GM18861 (cell line): Measurements from ENCODE around the gene HPN.
A peak's percentile ranks its signal among the peaks of the same experiment; 100 is the strongest.
"Not testable (repeated sequence)": the region's sequence is repeated elsewhere in the genome, so short reads cannot be mapped to it uniquely, and the experiment has no call there.

Source experiments
- ATAC-seq: cut with Tn5 transposase; IDR thresholded peaks from one replicate; pipeline ENCODE4 v1.9.1; 2021; ENCODE audit not compliant: unreplicated experiment

HPN gene

DNA sequence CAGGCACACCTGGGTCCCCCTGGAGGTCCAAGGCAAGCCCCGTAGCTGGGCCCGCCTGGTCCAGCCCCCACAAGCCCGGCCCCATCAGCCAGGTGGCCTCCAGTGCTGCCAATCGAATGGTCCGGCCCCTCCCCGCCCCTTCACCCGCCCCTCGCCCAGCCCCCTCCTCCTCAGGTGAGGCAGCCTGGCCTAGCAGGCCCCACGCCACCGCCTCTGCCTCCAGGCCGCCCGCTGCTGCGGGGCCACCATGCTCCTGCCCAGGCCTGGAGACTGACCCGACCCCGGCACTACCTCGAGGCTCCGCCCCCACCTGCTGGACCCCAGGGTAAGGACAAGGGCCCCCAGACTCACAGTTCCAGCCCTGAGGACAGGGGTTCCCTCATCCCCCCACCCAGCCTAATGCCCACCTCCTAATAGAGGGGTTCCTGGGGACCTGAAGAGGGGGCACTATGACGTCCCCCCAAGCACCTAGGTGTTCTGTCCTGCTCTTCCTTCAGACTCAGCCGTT lies at the start of gene HPN:
Gene HPN (plus strand): TSS at position 174 of the 508 bp plus-strand sequence. CDS start 786 bp downstream, outside the sequence.
- no peak for ATAC-seq

DNA sequence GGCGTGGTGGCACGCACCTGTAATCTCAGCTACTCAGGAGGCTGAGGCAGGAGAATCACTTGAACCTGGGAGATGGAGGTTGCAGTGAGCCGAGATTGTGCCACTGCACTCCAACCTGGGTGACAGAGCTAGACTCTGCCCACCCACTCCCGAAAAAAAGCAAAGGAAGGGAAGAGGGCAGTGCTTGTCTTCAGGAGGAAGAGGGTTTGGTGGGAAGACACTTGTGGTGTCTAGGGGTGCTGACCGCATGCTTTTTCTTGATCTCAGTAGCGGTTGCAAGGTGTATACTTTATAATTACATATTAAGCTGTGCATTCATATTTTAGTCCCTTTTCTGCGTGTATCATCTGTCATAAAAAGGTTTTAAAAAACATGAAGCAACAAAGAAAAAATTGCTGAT lies 48.9 kb upstream of the HPN start:
- not testable (repeated sequence) for ATAC-seq

DNA sequence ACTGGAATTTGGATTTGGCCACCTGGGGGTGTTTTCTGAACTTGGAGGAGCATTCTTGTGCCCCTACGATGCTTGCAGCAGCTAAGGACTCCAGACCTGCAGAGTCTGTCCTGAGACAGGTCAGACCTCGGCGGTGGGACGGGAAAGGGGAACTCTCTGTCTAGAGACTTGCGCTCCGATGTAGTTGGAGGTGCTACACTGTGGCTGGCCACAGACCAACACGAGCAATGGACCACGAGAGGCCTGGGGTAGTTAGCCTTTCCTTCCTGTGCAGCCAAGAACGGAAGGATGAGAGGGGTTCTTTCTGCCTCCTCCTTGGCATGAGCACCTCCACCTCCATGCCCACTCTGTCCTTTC lies 47.3 kb upstream of the HPN start:
- ATAC-seq, result no peak

DNA sequence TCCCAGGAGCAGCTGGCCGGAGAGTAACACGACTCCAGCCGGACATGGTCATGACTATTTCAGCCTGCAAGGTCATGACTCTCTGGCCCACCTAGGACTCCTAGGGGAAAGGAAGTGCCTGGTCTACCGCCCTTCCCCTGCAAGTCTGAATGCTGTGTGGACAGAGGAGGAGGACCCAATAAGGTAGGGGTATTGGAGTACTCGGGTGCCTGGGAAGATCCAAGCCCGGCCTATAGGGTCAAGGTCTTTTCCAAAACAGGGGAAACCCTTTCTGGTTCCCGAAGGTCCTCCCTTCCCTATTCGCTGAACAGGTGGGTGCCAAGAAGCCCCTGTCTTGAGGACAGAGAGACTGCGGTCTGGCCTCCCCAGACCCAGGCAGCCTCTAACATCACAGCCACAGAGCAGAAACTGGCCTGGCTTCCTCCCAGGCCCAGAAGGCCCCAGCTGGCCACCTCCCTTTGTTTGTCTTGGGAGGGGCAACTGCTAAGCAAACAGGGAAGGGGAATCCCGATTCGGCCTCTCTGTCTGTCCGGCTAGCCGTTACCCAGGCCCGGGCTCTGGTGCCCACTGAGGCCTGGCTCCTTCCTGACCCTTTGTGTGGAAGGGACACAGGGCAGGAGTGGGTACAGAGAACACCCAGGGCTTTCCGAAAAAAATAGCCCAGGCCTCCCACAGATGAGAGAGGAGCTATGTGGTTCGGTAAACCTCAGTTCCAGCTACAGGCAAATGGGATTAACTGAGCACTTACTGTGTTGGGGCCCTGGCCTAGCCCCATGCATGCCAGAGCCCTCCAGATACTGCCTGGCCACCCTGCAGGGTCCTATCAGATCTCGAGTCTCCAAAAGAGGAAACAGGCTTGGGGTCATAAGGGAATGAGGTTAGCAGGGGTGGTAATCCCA lies 46.6 kb upstream of the HPN start:
- ATAC-seq, result no peak

DNA sequence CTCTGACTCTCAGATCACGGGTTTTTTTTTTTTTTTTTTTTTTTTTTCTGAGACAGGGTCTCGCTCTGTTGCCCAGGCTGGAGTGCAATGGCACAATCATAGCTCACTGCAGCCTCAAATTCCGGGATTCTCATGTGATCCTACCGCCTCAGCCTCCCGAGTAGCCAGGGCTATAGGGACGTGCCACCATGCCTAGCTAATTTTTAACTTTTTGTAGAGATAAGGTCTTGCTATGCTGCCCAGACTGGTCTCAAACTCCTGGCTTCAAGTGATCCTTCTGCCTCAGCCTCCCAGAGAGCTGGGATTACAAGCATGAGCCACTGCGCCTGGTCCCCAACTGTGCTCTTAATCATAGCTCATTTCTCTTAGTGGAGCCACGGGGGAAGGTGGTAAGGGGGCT lies 46.0 kb upstream of the HPN start:
- no peak for ATAC-seq

DNA sequence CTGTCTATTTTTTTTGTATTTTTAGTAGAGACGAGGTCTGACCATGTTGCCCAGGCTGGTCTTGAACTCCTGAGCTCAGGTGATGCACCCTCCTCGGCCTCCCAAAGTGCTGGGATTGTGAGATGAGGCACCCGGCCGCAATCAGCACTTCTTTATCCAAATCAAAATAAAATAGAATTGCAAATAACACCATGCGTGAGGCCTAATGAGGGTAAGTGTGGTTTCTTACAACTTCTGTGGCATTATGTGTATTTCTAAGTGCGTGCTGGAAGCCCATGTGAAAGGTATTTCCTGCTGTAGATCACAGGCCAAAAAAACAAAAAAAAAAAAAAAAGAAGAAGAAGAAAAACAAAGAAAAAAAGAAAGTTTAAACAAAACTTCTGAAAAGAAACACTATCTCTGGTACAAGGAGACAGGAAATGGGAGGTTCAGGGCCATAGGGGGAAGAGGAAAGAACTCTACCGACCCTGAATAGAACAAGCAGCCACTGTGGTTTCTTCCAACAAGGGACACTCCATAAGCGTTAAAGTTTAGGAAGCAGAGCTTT lies 44.4 kb upstream of the HPN start:
- no peak for ATAC-seq

DNA sequence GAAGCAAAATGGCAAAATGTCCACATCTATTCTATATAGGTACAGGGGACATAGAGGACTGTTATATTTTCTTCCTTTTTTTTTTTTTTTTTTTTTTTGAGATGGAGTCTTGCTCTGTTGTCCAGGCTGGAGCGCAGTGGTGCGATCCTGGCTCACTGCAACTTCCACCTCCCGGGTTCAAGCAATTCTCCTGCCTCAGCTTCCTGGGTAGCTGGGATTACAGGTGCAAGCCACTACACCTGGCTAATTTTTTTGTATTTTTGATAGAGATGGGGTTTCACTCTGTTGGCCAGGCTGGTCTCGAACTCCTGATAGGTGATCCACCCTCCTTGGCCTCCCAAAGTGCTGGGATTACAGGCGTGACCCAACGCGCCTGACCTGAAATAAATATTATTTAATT lies 43.3 kb upstream of the HPN start:
- ATAC-seq, result not testable (repeated sequence)

DNA sequence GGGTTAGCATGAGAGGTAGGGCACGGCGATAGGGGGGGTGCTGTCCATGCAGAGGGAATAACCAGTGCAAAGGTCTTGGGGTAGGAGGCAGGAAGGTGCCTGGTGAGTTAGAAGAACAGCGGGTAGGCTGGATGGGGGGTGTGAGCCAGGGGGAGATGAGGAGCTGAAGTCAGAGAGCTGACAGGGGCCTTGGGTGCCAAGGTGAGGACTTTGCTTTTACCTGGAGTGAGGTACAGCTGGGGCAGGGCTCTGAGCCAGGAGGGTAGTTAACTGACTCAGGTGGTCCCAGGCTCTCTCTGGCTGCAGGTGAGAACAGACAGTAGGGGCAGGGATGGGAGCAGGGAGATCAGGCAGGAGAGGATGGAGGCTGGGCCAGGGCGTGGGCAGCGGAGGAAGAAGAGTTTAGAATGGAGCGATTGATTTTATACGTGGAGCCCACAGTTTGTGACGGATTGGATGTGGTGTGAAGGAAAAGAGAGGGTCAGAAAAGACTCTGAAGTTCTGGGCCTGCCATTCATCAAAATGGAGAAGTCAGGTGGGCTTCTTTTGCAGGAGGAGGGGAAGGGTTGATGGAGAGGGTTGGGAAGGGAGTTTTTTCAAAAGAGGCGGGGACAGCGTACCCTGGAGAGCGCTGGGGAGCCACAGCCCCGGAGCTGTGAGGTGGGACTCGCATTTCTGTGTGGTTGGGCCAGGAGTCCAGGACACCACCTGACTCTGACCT lies 42.6 kb upstream of the HPN start:
- ATAC-seq, result no peak

DNA sequence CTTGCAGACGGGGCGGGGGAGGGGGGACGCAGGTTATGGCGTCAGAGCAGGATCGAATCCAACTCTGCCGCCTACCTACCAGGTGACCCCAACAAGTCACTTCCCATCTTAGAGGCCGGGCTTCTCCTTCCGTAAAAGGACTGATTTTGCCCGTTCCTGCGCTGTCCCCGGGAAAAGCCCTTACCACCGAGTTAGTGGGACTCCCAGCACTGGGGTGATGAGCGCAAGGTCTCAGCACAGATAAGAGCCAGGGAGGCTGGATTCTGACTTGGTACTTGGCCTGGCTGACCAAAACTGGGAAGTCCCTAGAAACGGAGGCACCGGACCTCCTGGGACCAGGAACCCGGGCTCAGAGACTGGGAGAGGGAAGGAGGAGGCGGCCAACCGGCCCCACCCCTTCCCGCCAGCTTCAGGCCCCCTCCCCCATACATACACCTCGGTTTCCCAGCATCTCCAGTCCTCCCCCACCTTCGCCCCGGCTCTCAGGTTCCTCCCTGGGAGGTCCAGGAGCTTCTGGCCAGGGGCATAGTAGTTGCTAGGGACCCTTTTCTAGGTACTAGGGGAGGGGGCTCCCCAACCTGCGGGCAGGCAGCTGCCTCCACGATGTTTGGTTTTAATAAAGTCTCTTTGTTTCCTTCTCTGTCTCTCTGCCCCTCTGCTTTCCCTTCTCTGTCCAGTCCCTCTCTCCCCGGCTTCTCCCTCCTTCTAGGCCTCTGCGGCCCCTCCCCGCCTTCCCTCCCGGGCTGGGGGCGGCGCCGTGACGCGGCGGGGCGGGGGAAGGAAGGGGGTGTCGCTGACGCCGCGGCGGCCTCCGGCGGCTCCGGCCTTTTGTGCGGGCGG lies 41.8 kb upstream of the HPN start, which contains the start of gene GRAMD1A:
Gene GRAMD1A (plus strand): TSS at position 826 of the 840 bp plus-strand sequence. CDS start 156 bp downstream, outside the sequence.
- ATAC-seq, result peak; percentile 37

DNA sequence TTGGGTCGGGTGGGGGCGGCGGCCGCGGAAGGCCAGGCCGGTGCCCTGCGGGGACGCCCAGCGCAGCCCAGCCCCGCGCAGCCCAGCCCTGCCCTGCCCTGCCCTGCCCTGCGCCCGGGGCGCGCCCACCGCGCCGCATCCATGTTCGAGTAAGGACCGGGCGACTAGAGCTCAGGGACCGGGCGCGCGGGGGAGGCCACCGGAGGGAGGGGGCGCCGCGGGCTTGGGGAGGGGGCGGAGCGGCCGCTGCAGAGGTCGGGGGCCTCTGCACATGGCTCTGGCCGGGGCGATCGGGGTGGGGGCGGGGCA lies 41.2 kb upstream of the HPN start:
- no peak for ATAC-seq

DNA sequence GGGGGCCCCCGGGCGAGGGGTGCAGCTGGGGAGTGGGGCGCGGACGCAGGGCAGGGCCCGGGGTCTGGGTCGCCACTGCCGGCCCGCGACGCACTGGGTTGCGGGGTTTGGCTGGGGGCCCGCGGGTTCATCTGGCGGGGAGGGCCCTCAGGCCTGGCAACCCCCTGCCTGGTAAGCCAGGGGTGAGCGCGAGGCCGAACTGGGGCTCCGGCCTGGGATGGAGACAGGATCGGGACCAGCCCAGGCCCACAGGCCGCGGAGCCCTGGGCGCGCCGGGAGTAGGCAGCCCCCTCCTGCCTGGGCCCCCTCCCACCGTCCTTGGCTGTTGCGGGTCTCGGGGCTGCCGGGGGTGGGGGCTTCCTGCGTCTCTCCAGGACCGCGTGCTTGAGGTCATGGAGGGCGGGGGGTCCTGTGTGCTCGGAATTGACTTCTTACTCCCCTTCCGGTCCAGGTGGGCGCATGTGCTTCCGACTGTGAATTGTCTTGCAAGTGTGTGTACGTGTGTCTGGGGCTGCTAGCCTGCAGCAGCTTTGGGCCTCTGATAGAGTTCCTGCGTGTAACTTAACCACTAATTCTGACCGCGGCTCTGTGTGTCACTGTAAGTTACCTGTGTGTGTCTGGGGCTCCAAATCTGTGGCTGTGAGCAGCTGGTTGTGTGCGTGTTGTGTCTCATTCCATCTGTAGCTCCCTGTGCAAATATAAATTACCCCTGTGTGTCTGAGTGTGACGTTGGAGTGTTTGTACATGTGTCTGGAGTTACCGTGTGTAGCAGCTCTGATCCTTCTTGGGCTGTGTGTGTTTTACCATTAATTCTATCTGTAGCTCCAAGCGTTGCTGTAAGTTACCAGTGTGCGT lies 40.6 kb upstream of the HPN start:
- no peak for ATAC-seq

DNA sequence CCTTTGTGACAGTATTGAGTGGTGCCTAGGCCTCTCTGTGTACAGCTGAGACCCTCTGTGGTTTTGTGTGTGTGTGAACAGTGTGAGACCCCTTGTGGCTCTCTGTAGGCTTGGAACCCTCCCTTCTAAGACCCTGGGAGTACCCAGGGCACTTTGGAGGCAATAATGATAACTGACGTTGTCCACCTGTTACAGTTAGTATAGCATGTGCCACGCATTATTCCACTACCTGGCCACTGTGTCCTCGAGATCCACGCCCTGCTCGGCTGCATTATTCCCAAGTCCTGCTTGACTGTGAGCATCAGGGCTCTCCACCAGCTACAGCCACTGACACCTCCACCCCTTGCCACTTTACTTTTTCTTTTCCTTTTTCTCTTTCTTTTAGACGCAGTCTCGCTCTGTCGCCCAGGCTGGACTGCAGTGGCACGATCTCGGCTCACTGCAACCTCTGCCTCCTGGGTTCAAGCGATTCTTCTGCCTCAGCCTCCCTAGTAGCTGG lies 39.4 kb upstream of the HPN start:
- no peak for ATAC-seq

DNA sequence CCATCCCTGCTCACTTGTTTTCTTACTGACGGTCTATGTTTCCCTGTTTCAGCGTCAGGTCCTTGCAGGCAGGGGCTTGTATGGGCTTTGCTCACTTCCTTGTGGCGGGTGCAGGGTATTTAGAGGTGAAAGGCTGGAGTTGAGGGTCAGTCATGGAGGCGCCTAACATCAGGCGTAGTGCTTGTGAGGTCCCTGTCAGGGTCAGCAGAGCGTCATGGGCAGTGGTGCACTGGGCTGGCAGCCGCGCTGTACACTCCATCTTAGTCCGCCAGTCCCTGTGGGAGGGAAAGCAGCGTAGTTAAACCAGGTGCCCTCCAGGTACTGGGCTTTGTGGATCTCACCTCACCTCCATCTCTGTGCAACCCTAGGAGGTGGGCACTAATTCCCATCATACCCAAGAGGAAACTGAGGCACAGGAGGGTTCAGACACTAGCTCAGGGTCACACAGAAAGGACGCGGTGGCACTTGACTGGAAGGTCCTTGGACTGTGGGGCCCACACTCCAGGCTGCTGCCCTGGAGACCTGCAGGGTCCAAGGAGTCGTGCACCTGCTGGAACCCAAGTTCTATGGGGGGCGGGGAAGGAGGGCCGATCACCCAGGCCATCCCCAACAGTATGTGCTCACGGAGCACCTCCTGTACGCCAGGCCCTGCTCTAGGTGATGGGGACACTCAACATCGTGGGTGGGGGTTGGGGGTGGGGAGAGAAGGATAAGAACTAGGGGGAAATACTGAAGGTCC lies 36.8 kb upstream of the HPN start:
- no peak for ATAC-seq

DNA sequence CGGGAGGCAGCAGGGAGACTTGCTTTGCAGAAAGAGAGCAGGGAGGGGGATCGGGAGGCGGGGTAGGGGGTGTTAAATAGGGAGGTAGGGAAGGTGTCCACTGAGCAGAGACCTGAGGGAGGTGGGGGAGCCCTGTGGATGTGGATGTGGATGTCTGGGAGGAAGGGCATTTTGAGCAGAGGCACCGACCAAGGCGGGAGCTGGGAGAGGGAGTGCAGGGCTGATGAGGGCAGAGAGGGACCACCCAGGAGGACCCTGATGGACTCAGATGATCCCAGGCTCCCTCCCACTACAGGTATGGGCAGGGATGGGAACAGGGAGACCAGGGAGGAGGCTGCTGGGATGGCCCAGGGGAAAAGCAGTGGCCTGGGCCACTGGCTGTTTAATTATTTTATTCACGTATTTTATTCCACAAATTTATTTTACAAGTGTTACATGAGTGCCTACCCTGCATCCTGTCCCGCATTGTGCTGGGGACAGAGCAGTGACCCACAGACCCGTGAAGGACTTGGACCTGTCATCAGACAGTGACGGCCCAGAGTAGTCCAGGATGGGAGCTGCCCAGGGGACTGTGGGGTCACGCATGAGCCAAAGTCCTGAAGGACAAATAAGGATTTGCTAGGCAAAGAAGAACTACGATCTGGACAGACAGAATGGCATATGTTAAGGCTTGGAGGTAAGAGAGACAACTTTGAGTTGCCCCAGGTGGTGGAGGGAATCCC lies 36.1 kb upstream of the HPN start:
- no peak for ATAC-seq

DNA sequence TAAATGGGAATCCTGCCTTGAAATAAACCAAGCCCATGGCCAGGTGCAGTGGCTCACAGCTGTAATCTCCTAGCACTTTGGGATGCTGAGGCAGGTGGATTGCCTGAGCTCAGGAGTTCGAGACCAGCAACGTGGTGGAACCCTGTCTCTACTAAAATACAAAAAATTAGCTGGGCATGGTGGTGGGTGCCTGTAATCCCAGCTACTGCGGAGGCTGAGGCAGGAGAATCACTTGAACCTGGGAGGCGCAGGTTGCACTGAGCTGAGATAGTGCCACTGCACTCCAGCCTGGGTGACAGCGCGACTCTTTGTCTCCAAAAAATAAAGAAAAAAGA lies 35.5 kb upstream of the HPN start:
- not testable (repeated sequence) for ATAC-seq

DNA sequence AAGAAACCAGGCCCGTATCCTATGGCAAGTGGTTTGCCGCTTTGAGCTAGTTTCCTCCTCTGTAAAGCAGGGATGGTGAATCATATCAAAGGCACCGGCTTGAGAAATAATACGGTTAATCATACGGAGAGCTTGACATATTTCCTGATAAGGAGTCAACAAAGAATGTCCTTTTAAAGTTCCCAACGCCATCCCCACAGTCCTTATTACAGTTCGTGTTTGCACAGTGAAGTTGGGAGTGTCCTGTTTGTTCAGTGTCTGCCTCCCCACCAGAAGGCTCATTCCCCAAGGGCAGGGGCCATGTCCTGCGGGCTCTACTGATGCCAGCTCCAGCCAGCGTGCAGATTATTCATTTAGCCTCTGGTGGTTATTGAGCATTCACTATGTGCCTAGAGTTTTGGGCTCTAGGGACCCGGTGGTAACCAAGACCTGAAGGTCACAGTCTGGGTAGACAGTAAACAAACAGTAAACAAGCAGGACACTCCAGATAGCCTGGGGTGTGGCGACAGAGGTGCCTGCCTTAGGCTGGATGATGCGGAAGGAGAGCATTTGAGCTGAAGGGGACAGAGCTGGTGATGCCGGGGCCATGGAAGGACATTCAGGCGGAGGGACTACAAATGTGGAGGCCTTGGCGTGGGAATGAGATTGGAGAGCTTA lies 35.1 kb upstream of the HPN start:
- ATAC-seq, result no peak

DNA sequence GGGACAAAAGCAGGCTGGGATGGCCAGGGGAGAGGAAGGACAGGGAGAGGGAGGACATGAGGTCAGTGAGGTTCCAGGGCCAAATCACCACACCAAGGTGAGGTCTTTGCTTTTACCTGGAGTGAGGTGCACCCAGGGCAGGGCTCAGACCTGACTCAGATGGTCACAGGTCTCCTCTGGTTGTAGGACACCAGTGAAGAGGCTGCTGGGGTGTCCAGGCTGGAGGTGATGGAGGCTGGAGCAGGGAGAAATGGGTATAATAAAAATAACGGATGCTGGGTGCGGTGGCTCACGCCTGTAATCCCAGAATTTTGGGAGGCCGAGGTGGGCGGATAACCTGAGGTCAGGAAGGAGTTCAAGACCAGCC lies 34.5 kb upstream of the HPN start:
- ATAC-seq, result no peak

DNA sequence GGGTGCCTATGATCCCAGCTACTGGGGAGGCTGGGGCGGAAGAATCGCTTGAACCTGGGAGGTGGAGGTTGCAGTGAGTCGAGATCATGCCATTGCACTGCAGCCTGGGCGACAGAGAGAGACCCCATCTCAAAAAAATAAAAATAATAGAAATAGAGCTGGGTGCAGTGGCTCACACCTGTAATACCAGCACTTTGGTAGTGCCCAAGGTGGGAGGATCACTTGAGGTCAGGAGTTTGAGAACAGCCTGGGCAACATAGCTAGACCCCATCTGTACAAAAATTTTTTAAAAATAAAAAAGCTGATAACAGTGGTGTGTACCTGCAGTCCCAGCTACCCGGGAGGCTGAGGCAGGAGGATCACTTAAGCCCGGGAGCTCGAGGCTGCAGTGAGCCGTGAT lies 34.1 kb upstream of the HPN start:
- ATAC-seq, result not testable (repeated sequence)
